ENCODE data around the gene WFIKKN2.
A peak's percentile ranks its signal among the peaks of the same experiment; 100 is the strongest.

WFIKKN2 gene

GRCh38 chr17:50808888-50809287 lies 26.5 kb upstream of the WFIKKN2 start:
- DNase-seq: no peak

GRCh38 chr17:50813583-50813982 lies 21.8 kb upstream of the WFIKKN2 start:
- DNase-seq: no peak

- DNase-seq: no peak
Measured at GRCh38 chr17:50815400-50815799, 20.0 kb upstream of the WFIKKN2 start.

- no peak for DNase-seq
Measured at GRCh38 chr17:50816271-50816670, 19.1 kb upstream of the WFIKKN2 start.

GRCh38 chr17:50816771-50817751 lies 18.3 kb upstream of the WFIKKN2 start:
- DNase-seq: peak; percentile 40 to 62

GRCh38 chr17:50817838-50818237 lies 17.5 kb upstream of the WFIKKN2 start:
- no peak for DNase-seq

GRCh38 chr17:50818261-50818660 lies 17.1 kb upstream of the WFIKKN2 start:
- DNase-seq: no peak

GRCh38 chr17:50818921-50819657 lies 16.3 kb upstream of the WFIKKN2 start:
- no peak for DNase-seq

- DNase-seq: no peak
Measured at GRCh38 chr17:50820651-50821050, 14.7 kb upstream of the WFIKKN2 start.

GRCh38 chr17:50822550-50822949 lies 12.8 kb upstream of the WFIKKN2 start:
- DNase-seq: no peak

- no peak for DNase-seq
Measured at GRCh38 chr17:50824429-50824828, 11.0 kb upstream of the WFIKKN2 start.

GRCh38 chr17:50825188-50825587 lies 10.2 kb upstream of the WFIKKN2 start:
- no peak for DNase-seq

- DNase-seq: no peak
Measured at GRCh38 chr17:50828508-50829170, 6.7 kb upstream of the WFIKKN2 start.

GRCh38 chr17:50829332-50829731 lies 6.1 kb upstream of the WFIKKN2 start:
- no peak for DNase-seq

GRCh38 chr17:50830352-50830751 lies 5.0 kb upstream of the WFIKKN2 start:
- no peak for DNase-seq

GRCh38 chr17:50830994-50831393 lies 4.4 kb upstream of the WFIKKN2 start:
- DNase-seq: no peak

GRCh38 chr17:50831471-50831928 lies 3.9 kb upstream of the WFIKKN2 start:
- DNase-seq: no peak

- DNase-seq: no peak
Measured at GRCh38 chr17:50832267-50832863, 3.0 kb upstream of the WFIKKN2 start.

- no peak for DNase-seq
Measured at GRCh38 chr17:50832864-50833381, 2.5 kb upstream of the WFIKKN2 start.

GRCh38 chr17:50833510-50834428 lies 1.6 kb upstream of the WFIKKN2 start:
- DNase-seq: no peak

Data from stimulated activated CD4-positive, alpha-beta T cell treated with anti-CD3 and anti-CD28 coated beads, Interleukin-4, amount 100 ng/mL, for 4 hours (primary cell).